NCI-H1417 (cell line): ENCODE measurements around the gene H2BK1.
A peak's percentile ranks its signal among the peaks of the same experiment; 100 is the strongest.

ENCODE experiments used
- DNase-seq, 3 experiments: peaks; one replicate each; lab custom pipeline; 2025; lab: John Stamatoyannopoulos, UW

Gene H2BK1

DNA sequence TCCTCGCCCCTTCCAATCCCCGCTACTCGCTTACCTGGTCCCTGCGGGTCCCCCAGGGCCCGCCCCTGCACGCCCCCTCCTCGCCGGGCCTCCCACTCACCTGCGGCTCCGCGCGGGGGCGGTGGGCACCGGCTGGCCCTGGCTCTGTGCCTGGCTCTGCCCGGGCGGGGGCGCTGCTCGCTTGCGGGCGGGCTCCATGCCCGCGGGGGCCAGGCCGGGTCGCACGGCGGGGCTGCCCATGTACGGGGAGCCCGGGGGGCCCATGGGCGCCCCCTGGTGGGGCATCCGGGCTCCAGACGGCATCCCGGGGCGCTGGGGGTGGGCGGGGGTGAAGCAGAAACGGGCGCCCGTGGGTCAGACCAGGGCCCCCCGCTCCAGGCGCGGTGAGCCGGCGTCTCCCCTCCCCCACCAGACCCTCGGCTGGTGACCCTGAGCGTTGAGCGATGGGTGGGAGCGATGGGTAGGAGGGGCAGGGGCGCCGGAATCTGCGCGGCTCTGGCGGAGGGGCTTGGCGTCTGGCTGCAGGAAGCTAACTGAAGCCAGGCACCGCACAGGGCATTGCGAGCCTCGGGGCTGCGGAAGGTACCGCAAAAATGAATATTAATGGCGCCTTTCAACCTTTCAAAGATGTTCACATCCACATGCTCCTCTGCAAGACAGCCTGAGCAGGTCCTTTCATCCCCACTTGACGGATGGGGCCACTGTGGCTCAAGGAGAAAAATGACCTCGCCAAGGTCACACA lies 35.2 kb upstream of the H2BK1 start:
- DNase-seq = peak; percentile 24 to 58 (median 56)

DNA sequence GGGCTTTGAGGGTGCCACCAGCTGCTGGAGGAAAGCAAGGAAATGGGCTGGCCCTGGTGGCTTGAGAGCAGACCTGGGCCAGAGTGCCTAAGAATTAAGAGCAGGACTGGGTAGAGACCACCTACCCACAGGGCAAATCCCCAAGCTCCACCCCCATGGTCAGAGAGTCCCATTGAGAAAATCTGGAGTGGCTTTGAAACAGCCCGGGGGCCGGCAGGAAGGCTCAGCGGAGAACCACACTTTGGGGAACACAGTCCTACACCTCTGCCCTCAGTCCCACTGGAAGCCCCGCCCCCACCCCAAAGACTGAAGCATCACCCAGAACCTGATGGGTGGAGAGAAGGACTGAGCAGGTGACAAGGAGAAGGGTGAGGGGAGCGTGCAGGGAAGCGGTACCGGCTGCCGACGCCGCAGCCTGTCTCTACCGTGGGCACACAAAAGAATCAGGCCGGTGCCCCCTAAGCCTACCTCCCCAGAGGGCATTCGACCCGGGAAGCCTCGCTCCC lies 34.6 kb upstream of the H2BK1 start:
- DNase-seq = peak in 2 of 3 experiments; percentile 46 to 56

DNA sequence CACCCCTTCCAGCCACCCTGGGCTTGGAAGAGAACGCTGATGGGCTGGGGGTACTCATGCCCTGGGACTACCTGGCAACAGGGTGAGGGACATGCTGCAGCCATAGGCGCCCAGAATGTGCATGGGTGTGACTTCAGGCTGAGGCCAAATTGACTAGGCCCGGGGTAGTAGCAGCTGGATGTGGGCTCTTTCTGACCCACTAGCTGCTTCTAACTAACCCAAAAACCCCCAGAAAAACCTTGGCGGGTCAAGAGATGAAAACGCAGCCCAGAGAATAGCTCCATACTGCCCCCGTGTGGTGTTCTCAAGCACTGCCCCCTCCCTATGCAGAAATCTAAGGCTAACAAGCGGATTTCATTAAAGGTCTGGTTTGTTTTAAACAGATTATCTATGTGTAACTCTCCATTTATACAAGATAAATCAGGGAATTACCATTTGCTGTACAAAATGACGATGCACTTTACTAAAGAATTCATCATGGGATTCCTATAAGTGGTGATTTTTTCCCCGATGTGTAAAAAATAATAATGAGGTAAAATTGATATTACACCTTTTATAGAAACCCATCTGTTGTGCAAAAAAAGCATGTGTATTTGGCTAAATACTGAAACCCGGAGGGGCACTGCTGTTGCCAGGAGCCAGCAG lies 34.0 kb upstream of the H2BK1 start:
- peak; percentile 54 to 81 (median 65) for DNase-seq

DNA sequence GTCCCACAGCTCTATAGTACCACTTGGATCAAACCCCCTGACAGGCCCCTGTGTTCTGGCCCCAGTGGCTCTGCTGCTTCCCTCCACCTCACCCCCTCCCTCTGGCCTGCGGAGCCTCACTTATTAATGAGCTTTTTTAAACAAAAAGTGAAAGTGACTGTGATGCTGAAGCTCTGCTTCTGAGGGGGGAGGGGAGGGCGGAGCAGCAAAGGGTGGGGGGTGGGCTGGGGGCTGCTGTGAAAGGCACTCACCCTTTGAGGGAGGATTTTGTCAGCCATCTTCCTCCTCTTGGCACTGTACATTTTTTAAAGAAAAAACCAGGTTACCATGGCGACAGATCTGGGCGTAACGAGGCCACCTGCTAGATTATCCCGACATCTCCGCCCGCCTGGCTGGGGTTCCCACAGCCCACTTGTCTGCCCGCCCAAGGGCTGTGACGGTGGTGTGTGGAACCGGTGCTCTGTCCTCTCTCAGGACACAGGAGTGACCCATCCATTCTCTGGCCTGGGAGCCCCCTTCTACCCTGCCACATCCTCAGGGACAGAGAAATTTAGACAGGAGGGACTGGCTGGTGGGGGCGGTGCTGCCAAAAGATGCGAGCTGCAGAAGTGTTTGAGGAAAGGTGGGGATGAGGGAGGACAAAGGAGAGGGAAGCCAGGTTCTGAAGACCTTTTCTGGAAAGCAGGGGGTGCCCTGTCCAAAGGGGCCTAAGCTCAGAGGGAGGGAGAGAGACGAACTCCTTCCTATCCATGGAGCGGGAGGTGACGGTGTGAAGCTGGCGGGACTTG lies 33.3 kb upstream of the H2BK1 start:
- peak; percentile 33 to 74 (median 56) for DNase-seq

DNA sequence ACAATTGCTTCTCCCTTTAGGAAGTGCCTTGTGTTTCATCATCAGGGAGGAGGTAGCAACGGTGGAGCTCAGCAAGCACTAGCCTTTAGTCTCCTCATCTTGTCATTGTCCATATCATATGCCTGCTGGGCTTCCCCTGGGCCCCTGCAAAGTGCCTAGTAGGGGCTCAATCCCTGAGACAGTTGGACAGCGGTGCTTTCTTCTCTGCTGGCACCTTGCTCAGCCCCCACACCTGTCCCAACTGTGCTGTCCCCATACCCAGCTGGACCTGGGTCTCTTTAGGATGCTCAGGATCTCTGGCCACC lies 32.7 kb upstream of the H2BK1 start:
- DNase-seq = peak in 1 of 3 experiments; percentile 36

DNA sequence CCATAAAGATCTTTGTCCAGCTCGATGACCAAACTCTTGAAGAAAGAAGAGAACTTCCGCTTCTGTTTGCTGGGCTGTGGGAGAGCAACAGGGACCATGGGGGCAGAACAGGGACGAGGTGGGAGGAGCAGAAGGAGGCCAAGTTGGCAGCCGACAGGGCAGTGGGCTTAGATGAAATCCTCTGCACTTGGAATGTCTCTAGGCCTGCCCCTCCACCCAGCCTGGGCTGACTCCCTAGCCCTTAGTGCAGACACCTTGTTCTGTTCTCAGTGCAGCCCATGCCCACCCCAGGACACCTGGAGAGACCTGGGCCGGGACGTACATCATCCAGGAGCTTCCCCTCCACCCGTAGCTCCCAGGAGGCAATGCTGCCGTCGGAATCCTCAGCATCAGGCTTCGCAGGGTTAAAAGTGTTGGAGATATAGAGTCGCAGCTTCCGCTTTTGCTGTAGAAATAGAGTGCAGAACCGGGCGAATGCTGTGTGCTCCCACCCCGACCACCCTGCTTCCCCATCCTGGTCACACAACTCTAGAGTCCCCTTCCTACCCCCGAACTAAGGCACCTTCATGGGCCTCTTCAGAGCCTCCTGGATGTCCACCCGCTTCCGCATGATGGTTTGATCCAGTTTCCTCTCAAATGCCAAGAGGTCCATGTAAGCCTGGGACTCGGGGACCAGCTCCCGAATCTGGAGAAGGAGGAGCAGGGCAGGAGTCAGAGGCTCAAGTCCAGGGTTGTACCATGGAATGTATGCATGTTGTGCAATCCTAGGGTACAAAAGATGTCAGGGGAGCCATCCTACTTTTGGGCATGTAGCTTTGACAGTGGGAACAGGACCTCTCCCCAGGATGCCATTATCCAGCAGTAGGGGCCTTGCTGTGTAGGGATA lies 32.1 kb upstream of the H2BK1 start:
- no peak for DNase-seq

DNA sequence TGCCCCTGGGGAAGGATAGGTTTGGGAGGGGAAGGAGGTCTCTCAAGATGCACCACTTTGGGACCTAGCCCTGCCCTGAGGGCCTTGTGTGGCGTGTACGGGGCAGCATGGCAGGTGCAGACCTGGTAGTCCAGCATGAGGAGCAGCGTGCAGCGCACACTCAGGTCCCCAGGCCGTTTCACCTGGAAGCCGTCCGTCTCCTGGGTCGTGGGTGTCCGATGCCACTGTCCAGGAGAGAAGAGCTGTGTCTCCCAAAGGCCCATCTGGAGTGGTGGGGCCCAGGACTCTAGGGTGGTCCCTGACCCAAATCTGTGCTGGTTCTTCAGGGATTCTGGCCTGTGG lies 31.4 kb upstream of the H2BK1 start:
- DNase-seq = no peak

DNA sequence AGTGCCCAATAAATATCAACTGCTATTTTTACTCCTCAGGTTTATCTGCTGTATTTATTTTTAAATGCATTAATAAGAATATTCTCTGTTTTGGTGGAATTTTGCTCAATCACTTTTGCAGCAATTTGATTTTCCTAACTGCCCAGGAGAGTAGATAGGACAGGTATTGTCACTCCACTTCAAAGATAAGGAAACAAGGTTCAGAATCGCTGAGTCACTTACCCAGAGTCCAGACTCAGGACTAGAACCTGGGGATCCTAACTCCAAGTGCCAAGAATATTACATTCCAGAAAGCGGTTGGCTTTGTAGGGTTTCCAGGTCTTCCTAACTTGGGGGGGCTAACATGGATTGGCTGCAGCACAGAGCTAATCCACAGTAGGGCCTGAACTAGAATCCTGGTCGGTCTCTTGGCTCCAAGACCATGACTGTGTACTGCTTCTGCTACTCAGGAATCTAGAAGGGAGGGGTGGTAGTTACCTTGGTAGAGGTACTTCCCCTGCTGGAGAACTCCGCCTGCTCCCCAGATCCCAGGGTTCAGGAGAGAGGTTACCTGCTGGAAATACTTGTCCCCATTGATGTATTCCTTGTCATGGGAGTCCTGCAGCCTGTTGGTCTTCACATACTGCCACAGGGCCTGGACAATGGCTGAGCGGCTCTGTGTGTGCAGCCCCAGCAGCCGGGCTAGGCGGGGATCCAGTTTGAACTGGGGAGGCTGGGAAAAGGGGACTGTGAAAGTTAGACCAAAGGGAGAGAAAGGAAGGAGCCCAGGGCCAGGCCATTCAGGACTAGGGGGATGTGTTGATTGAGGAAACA lies 30.9 kb upstream of the H2BK1 start:
- DNase-seq = no peak

DNA sequence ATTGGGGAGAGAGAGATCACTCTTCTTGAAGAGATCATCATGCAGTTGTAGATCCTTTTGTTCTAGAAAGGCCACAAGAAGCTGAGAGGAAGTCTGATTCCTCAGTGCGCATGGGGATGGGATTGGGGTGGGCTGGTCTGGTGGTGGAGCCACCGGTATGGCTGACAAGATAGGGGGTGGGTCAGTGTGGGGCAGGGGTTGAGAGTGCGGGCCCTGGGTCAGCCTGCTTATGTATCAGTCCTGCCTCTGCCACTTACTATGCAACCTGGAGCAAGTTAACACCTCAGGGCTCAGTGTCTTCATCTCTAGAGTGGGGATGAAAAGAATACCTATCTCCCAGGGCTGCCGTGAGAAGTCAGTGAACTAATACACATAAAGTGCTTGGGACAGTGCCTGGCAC lies 30.2 kb upstream of the H2BK1 start:
- no peak for DNase-seq

DNA sequence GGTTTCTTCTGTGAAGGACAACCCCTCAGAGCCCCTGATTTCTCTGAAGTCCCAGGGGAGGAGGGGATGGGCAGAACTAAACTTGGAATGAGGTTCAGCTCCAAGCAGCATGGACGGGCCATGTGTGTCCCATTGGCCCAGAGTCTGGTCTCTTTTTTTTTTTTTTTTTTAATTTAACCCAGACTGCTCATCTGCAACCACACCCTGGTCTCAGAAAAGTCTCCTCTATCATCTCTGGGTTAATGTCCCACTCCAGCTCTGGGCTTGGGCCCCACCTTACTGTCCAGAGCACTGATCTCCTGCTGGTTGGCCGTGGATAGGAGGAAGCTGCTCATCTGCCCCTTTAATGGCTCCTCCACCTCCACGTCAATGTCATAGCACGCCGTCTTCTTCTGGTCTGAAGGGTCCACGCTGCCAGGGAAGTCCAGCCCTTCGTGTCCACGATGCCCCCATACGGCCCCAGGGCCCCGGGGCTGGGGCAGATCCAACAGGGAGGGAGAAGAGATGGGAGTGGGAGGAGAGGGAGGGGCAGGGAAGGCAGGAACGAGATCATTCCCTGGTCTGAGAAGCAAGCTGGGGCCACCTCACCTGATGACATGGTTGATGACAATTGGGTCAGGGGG lies 29.7 kb upstream of the H2BK1 start:
- no peak for DNase-seq

DNA sequence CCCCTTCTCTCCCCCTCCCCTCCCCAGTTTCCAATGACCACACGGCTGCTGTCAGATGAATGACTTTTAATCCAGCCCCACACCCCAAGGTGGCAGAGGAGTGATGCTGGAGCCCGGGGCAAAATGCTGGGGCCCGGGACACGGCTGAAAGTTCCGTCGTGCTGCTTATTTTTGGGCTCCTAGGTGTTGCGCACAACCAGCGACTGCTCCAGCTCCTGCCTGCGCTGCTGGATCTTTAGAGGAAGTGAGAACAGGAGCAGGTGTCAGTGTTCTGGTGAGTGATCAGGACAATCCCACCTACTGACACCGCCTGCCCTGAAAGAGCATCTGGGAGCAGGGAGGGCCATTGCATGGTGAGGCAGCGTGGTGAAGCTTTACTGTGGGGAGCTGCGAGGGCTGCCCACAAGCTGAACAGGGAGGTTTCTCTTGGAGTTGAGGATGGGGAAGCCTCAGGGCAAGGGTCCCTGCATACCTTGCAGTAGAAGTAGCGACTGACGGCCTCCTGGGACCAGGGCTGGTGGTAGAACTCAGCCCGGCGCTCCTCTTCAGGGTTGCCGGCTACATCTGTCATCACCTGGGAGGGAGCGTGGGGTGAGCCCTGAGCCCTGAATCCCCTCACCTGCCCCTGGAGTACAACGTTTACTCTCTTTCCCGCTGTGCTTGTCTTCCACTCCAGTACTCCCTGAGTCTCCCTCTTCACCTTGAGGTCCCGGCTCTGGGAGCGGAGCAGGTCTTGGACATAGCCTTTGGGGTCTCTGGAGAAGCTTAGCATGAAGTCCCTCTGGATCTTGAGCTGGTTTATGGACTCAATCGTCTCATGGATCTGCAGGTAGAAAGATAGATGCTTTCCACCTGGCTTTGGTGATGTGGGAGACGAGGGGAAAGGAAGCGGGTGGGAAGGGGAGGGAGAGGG lies 28.9 kb upstream of the H2BK1 start:
- DNase-seq = no peak

DNA sequence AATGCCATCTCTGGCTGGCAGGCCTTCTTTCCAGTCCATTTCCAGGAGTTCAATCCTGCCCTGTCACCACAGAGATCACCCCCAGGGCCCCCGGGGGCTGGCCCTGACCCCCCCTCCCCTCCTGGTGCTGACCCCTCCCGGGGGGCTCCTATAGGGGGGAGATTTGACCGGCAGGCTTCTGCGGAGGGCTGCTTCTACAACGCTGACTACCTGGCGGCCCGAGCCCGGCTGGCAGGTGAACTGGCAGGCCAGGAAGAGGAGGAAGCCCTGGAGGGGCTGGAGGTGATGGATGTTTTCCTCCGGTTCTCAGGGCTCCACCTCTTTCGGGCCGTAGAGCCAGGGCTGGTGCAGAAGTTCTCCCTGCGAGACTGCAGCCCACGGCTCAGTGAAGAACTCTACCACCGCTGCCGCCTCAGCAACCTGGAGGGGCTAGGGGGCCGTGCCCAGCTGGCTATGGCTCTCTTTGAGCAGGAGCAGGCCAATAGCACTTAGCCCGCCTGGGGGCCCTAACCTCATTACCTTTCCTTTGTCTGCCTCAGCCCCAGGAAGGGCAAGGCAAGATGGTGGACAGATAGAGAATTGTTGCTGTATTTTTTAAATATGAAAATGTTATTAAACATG lies 28.0 kb upstream of the H2BK1 start:
- no peak for DNase-seq

DNA sequence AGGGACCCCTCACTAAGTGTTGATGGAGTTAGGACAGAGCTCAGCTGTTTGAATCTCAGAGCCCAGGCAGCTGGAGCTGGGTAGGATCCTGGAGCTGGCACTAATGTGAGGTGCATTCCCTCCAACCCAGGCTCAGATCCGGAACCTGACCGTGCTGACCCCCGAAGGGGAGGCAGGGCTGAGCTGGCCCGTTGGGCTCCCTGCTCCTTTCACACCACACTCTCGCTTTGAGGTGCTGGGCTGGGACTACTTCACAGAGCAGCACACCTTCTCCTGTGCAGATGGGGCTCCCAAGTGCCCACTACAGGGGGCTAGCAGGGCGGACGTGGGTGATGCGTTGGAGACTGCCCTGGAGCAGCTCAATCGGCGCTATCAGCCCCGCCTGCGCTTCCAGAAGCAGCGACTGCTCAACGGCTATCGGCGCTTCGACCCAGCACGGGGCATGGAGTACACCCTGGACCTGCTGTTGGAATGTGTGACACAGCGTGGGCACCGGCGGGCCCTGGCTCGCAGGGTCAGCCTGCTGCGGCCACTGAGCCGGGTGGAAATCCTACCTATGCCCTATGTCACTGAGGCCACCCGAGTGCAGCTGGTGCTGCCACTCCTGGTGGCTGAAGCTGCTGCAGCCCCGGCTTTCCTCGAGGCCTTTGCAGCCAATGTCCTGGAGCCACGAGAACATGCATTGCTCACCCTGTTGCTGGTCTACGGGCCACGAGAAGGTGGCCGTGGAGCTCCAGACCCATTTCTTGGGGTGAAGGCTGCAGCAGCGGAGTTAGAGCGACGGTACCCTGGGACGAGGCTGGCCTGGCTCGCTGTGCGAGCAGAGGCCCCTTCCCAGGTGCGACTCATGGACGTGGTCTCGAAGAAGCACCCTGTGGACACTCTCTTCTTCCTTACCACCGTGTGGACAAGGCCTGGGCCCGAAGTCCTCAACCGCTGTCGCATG lies 27.2 kb upstream of the H2BK1 start:
- no peak for DNase-seq

DNA sequence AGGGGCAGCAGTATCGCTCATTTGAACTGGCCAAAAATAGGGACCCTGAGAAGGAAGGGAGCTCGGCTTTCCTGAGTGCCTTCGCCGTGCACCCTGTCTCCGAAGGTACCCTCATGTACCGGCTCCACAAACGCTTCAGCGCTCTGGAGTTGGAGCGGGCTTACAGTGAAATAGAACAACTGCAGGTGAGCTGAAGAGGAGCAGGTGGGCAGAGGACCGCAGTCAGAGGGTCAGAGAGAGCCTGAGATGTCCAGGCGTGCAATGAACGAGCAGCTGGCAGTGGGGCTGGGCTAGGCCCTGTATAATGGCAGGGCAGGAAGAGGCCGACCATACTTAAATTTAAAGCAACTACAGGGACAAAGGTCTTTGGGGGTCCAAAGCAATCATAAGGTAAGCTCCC lies 26.1 kb upstream of the H2BK1 start:
- no peak for DNase-seq

DNA sequence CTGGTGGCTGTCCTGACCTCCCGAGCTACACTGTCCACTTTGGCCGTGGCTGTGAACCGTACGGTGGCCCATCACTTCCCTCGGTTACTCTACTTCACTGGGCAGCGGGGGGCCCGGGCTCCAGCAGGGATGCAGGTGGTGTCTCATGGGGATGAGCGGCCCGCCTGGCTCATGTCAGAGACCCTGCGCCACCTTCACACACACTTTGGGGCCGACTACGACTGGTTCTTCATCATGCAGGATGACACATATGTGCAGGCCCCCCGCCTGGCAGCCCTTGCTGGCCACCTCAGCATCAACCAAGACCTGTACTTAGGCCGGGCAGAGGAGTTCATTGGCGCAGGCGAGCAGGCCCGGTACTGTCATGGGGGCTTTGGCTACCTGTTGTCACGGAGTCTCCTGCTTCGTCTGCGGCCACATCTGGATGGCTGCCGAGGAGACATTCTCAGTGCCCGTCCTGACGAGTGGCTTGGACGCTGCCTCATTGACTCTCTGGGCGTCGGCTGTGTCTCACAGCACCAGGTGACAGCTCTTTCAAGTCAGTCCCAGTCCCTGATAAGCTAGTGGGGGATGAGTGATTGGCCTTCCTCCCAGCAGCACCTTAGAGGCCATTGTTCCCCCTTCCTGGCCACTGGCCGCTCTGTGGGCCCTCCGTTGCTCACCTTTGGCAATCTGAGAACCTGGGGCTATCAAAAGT lies 25.0 kb upstream of the H2BK1 start:
- DNase-seq = no peak

DNA sequence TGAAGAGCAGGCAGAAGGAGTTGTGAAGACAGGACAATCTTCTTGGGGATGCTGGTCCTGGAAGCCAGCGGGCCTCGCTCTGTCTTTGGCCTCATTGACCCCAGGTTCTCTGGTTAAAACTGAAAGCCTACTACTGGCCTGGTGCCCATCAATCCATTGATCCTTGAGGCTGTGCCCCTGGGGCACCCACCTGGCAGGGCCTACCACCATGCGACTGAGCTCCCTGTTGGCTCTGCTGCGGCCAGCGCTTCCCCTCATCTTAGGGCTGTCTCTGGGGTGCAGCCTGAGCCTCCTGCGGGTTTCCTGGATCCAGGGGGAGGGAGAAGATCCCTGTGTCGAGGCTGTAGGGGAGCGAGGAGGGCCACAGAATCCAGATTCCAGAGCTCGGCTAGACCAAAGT lies 23.5 kb upstream of the H2BK1 start:
- no peak for DNase-seq

DNA sequence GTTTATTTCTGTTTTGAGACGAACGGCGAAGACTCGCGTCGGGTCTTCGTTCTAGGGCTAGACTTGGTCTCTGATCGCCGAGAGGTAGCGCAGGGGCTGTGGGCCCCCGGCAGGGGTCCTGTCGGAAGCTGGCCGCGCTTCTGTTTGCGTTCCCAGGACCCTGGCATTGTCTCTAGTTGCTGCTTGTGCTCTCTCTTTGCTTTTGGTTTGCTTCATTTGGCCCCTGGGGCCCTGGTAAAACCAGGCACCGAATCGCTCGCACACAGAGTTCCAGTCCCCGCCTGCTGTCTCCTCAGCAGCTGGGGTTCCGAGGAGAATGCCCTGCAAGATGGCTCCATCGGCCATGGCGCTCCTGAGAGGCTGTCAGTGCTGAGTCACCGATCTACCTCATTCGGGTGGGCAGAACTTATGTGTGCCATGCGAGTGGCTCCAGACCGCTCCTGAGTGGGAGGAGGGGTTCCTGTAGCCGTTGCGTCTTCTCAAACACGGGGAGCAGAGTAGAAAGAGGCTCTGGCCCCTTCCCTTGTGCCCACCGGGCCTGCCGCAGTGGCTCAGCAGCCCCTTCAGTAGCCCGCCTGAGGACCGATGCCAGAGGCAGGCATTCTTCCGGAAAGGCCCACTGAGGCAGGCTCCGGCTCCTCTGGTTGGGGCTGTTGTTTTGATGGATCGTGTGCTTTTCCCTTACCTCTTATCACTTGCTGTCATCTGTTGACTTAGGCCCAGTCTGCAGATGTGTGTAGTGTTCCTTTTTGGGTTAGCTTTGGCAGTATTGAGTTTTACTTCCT lies 22.8 kb upstream of the H2BK1 start:
- peak in 2 of 3 experiments; percentile 45 to 66 for DNase-seq
